Activated gamma-delta T cell (primary cell): Measurements from ENCODE around the gene CLCN1.

Experiments used
- DNase-seq: peaks from one replicate; lab custom pipeline; 2025; lab: John Stamatoyannopoulos, UW

The CLCN1 gene

DNA sequence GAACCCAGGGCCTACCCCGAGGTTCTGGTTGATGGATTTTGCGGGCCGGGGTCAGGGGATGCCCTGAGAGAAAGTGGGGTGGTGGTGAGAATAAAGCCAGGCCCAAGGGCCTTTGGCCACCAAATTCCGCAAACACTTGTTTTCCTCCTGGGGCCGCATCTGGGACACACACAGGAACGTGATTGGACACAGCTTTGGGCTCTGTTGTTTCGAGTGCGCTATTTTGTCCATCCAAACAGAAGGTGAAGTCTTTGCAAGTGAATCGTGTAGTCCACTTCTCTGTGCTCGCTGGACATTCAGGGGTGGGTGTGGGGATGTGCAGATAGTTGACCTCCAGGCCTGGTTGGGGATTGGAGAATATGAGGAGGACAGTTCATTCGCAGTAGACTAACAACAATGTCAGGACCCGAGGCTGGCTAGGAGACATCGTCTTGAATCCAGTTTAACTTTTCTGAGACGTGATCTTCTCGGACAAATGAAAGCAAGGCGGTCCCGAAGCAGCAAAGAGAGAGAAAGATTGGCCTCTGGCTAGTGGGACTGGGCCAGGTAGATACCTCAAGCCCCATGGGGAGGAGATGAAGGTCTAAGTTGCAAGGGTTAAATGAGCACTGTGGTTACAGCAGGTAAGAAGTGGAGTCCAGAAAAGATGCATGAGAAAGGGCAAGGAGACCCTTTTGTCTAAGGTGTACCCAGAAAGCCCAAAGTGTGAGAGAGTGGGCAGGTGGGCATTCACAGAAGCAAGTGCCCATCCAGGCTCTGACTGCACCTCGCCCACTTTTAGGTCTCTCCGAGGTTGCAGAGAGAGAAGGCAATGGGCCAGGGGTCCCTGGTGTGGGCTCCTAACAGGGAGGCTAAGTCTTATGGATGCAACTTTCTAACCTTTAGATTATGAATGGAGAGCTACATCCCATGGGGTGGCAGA, 47.4 kb downstream of the CLCN1 start:
- DNase-seq: no peak

DNA sequence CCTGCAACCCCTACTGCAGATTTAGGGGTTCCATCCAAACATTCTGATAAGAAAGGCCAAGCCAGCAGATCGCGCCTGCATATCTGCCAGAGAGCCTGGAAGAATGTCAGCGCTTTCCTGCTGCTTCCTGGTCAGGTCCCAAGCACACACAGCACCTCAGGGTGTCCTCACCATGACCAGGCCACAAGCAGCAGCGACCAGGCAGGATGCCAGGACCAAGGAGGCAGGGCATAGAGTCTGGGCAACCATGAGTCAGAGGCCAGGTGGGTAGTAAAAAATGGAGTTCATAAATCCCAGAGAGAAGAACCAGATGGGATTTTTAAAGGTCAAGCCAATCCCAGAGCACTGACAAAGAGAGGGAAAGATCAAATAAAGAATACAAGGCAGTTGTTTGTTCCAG, 52.1 kb downstream of the CLCN1 start:
- DNase-seq: no peak

DNA sequence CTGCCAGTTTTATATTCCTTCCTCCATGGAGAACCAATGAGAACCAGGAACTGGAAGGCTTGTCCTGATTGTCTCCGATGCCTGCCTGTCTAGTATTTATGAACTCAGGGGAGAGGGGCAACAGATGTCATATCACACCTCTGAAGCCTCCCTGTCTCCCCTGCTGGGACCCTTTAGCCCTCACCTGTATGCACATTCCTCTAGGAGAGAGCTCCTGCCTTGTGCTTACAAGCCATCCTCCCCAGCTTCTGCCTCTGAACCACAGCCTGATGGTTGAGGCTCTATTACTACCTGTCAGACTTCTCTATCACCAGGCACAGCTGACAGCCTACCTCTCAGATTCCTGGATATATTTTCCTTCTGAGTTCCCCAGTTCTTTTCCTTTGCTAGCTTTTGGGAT, 52.5 kb downstream of the CLCN1 start:
- DNase-seq: no peak

DNA sequence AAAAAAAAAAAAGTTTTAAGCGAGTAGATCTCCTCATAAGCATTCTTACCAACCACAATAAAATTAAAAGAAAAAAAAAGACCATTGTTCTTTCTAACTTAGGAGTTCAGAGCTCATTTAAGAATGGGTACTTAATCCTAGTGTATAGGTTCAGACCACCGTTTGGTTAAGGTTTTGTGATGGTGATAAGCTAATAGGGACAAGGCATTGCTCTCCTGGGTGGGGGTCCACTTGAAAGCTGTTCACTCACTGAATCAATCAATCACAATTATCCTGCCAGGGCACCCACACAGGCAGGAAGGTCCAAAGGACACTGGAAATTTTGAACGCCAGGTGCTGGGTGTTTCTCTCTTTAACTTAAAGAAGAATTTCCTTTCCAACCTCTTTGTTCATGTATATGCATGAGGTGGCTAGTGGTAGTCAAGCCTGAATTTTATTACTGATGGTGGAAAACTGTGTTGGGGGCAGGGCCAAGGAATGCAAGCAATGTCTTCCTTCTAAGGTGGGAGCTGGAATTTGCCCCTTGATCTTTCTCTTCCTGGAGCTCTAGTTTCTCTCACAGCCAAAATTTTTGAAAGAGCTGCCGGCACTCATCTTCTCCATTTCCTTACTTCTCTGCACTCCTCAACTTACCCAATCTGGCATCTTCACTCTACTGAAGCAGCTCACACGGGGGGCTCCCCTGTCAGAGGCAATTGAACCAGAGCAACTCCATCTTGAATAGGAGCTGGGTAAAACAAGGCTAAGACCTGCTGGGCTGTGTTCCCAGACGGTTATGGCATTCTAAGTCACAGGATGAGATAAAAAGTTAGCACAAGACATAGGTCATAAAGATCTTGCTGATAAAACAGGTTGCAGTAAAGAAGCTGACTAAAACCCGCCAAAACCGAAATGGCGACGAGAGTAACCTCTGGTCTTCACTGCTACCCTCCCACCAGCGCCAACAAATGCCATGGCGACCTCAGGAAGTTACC, 54.1 kb downstream of the CLCN1 start:
- DNase-seq: no peak

DNA sequence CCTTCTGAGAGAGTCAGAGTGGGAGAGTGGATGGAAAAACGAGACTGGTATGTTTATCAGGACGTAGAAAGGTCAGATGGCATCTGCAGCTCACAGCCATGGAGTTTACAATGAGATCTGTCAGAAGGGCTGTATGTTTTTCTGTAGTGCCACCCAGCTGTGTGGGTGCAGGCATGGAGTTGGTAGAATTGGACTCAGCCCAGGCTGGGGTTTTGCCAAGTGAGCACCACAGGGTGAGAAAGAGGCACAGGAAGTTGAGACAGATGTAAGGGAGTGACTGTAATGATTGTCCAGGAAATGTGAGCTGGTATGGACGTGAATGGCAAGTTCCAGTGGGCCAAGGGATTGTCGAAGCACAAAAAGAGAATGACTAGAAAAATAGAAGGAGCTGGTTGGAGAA, 56.2 kb downstream of the CLCN1 start:
- no peak for DNase-seq

DNA sequence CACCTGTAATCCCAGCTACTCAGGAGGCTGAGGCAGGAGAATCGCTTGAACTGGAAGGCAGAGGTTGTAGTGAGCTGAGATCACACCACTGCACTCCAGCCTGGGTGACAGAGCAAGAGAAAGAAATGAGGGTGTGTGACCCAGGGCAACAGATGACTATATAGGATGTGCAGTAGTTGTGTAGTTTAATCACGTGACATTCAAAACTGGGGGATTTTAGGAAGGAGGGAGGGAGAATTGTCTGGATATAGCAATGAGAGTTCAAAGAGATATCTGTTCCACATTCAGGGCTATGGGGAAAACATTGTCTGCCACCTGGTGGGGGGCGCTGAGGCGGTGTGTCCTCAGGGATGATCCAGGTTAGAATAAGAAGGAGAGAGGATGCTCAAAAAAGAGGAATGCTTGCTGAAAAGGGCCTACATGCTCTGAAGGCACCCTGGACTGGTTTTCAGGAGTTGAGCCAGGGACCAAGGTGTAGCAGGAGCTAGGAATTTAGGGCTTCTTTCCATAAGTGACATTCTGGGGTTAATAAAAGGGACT, 57.4 kb downstream of the CLCN1 start:
- no peak for DNase-seq

DNA sequence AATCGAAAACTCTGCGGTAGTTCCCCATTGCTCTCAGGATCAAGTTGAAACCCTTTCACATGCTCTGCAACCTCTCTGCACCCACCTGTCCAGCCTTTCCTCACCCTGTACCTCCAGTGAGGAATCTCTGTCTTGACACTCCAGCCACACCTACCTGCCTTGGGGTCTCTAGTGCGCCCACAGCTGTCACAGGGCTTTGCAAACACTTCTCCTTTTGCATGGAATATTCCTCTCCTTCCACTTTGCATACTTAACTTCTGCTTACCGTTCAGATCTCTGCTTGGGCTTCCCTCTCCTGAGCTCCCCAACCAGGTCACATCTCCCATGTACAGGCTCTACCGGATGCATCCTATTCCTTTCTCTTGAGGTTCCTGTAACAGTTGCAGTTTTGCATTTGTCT, 58.6 kb downstream of the CLCN1 start:
- no peak for DNase-seq

DNA sequence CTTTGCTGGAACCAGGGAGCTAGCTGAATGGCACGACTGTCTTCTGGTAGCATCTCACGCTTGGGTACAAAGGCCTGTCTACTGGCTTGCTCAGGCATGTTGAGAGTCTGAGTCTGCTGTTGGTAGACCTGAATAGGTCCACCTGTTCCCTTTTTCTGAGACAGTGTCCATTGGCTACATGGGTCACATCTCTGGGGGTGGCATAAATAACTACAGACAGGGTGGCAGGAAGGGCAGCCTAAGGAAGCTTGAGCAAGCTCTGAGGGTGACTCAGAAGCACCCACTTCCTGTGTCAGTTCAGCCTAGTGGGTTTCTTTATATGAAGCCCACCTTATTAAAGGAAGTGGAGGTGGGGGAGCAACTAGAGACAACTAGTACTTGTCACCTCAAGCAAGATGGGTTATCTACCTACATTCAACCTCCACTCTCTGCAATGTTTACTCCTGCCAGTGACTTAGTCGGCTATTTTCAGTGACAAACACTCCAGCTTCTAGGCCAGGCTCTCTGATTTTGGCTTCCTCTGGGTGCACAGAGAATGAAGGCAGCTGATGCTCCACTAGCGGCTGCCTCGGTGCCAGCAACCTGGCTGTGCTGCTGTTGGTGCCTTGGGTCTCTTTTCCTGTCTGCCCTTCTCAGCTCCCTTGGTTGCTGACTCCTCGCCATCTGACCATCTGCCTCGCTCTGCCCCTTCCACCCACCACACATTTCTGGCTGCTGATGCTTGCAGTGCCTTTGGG, 59.6 kb downstream of the CLCN1 start:
- DNase-seq: no peak

DNA sequence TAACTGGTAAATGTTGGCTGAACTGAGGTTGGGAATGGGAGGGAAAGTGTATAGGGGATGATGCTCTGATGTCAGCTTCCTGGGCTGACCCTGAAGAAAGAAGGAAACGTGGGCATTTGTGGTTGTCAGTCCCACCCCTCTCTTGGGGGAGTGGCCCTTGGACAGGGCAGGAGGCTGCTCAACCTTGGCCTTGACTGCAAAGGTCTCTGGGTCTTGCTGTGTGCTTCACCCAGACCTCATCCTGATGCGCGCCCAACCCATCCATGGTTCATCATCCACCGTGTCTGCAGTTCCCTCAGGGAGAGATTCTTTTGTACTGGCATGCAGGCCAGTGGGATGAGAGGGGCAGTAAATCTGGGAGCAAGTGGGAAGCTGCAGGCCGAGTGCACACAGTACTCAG, 60.5 kb downstream of the CLCN1 start:
- DNase-seq: no peak

DNA sequence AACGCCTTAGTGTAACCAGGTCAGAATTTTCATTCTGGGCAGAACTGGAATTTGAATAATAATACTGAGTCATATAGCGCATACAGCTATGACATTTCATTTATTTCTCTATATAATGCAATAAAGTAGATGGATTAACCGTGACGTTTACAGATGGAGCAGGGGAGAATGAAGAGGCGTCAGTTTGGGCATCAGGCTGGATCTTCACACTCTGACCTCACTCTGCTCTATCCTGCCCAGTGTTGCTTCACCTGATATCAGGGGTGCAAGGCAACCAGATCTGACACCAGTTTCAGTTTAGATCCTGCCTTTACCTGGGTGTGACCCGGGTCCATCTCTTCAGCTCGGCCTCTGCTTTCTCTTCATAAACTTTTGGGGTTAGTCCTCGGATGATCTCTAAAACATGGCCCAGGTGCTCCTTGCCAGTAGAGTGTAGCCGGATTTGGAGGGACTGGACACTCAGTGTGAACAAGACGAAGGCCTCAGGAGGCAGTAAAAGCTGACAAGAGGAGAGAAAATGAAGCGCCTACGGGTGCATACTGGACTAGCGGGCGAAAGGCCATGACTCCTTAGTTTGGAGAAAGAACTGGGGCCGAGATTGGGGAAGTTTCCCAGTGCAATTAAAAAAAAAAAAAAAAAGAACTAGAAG, 63.8 kb downstream of the CLCN1 start:
- DNase-seq: no peak

DNA sequence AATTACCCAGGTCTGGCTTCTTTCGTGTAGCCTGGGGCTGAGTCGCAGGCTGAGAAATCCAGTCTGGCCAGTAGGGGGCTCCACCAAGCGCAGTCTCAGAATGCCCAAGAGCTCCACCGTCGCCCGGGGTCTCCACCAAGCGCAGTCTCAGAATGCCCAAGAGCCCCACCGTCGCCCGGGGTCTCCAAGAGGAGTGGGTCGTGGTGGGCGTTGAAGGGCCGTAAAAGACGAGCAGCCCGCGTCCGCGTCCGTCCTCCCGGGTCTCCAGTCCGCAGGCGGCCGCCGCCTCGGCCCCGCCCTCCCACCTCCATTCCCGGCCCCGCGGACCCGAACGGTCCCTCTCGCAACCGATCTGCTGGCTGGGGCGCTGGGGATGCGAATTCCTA, 64.3 kb downstream of the CLCN1 start:
- DNase-seq: peak; percentile 40

DNA sequence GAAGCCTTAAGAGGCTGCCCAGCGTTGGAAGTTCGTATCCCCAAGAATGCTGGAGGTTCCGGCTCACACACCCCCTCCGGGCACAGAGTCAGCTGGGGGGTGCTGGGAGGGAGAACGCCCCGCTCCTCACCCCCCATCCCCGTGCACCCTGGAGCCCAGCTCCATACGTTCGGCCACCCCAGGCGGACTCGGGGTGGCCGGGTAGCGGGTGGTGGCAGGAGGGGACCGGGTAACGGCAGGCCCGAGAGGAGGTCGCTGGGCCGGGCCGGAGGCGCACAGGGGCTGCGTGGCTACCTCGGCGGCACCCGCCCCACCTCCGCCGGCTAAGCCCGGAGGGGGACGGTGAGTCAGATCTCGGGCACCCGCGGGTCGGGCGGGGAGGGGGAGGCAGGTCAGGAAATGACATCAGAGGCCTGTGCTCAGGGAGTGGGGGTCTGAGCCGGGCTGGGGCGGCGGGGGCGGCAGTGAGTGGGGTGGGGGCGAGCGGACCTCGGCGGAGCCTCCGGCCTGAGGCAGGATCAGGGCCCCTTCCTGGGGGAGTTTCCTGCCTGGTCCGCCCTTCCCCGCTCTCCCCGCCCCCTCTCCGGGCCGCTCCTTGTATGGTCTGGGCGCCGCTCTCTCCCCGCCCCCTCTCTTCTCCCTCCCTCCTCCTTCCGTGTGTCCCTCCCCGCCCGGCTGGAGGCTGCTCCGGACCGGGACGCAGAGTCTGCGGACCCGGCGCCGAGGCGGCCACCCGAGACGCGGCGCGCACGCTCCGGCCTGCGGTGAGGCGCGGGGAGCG, 64.9 kb downstream of the CLCN1 start, which contains the start of gene ZYX:
Gene ZYX (plus strand): TSS at position 700 of the 781 bp plus-strand sequence. CDS start 227 bp downstream, outside the sequence.
- DNase-seq: peak; percentile 79

DNA sequence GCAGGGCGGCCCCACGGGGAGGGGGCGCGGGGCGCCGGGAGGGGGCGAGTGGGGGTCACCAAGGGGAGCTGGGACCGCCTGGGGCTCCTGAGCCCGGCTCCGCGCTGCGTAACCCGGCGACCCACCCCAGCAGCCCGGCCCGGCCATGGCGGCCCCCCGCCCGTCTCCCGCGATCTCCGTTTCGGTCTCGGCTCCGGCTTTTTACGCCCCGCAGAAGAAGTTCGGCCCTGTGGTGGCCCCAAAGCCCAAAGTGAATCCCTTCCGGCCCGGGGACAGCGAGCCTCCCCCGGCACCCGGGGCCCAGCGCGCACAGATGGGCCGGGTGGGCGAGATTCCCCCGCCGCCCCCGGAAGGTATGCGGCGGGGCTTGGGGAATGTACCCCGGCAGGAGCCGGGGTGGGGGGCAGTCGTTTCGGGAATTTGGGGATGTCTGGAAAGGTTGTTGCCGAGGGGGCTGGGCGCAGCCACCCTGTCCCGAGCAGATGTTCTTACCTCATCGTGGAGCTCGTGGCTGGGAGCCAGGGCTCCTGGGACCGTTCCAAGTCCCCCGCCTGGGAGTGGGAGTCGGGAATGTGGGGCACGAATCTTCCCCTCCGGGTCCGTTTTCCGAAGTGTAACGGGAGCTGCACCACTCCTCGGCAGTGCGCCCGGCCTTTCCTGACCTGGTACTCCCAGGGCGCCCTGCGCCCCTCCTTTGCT, 65.7 kb downstream of the CLCN1 start:
- DNase-seq: no peak

DNA sequence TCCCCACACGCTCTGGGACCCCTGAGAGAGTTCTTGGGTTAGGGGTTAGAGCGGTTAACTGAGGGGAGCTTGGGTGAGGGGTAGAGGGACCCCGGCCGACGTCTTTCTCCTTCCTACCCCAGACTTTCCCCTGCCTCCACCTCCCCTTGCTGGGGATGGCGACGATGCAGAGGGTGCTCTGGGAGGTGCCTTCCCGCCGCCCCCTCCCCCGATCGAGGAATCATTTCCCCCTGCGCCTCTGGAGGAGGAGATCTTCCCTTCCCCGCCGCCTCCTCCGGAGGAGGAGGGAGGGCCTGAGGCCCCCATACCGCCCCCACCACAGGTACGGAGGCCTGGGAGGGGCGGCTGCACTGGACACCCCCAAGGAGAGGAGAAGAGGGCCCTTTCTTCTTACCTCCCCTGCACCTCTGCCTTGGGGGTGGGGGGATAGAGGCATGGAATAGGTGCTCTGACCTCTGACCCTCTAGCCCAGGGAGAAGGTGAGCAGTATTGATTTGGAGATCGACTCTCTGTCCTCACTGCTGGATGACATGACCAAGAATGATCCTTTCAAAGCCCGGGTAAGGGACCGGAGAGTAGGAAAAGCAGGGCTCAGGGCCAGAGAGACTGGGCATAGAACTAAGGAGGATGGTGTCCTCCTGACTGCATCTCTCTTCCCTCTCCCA, 66.3 kb downstream of the CLCN1 start:
- DNase-seq: no peak

DNA sequence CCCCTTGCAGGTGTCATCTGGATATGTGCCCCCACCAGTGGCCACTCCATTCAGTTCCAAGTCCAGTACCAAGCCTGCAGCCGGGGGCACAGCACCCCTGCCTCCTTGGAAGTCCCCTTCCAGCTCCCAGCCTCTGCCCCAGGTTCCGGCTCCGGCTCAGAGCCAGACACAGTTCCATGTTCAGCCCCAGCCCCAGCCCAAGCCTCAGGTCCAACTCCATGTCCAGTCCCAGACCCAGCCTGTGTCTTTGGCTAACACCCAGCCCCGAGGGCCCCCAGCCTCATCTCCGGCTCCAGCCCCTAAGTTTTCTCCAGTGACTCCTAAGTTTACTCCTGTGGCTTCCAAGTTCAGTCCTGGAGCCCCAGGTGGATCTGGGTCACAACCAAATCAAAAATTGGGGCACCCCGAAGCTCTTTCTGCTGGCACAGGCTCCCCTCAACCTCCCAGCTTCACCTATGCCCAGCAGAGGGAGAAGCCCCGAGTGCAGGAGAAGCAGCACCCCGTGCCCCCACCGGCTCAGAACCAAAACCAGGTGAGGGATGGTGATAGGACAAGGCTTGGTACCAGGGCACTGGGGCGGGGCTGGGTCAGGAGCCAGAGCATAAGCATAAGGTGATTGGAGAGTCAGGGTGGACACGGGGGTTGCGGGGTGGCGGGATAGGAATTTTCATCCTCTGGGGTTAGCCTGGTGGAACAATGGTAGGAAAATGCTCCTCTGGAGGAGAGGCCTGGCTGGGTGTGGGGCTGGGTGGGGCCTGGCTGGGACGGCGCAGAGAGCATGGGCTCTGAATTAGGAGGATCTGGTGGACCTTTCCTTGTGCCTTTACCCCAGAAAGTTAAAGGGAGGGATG, 67.1 kb downstream of the CLCN1 start:
- DNase-seq: no peak

DNA sequence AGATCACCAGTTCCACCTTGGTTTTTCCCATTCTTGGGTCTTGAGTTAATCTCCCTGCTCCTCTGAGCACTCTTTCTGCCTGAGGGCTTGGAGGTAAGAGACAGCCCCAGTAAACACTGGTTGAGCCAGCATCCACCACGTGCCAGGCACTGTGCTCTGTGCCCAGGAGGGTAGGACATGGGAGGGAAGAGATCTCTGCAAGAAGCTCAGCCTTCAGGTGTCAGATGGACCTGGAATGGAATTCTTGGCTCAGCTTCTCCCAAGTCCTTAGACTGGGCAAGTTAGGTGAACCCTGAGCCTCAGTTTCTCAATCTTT, 67.7 kb downstream of the CLCN1 start:
- DNase-seq: no peak

DNA sequence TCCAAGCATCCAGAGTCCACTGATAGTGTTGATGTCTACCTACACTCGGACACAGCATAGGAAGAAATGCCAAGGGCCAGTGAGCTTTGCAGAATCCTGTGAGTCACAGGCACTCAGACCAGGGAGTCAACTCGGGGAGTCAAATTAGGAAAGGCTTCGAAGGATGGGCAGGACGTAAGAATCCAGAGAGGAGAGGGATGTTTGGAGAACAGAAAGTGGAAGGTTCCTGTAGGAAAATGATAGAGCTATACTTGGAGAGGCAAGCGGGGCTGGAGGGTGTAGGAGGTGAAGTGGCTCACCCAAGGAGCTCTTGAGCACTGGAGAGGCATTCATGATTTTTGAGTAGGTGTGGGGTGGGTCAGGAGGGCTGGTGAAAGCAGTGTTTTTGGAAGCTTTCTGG, 68.2 kb downstream of the CLCN1 start:
- no peak for DNase-seq
